Ishikawa (cell line): ENCODE data around the gene OR52E8.

Experiments
- CEBPB ChIP-seq: IDR thresholded peaks from 2 replicates; pipeline ENCODE4 v1.6.1; 2012
- RAD21 ChIP-seq: IDR thresholded peaks from 2 replicates; pipeline ENCODE4 v1.6.1; 2012; ENCODE audit warnings: low read depth
- TAF1 ChIP-seq: IDR thresholded peaks from 2 replicates; pipeline ENCODE4 v1.6.1; 2012; ENCODE audit warnings: low read depth, mild to moderate bottlenecking
- TF ChIP-seq, protein P1 (sequence below): IDR thresholded peaks from 2 replicates; pipeline ENCODE4 v1.6.1; 2012
- TF ChIP-seq, protein P2 (sequence below): IDR thresholded peaks from 2 replicates; pipeline ENCODE4 v1.6.1; 2012

DNA sequence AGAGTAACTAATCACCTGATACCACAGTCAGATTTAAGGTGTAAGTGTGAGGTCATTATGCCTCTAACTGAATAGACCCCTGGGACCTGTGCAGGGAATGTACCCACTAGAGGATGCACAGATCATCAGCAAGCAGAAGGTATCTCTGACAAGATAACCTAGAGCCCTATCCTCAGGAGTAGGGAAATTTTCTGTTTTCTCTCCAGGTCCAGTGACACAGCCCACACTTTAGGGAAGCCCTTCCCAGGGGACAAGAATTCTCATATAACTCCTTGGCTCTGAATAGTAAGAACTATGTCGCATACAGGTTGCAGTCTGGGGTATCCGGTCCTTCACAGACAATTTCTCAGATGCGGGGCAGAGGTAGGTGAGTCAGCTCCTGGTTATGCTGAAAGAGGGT is 35.4 kb upstream of the OR52E8 start, which contains the start of gene OR52E5:
- TF ChIP-seq, protein P1, sequence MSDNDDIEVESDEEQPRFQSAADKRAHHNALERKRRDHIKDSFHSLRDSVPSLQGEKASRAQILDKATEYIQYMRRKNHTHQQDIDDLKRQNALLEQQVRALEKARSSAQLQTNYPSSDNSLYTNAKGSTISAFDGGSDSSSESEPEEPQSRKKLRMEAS, result no peak
- TF ChIP-seq RAD21 (no peak), CEBPB (no peak), TAF1 (no peak)
- TF ChIP-seq, protein P2, sequence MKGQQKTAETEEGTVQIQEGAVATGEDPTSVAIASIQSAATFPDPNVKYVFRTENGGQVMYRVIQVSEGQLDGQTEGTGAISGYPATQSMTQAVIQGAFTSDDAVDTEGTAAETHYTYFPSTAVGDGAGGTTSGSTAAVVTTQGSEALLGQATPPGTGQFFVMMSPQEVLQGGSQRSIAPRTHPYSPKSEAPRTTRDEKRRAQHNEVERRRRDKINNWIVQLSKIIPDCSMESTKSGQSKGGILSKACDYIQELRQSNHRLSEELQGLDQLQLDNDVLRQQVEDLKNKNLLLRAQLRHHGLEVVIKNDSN, result no peak
